Measurements from ENCODE around the gene GRIN2D.
"Not testable (repeated sequence)": the region's sequence is repeated elsewhere in the genome, so short reads cannot be mapped to it uniquely, and the experiment has no call there.

The GRIN2D gene

GRCh38 chr19:48368936-48369335 is 24.5 kb upstream of the GRIN2D start:
- no peak for TF ChIP-seq CTCF (IDR thresholded peaks at IDR 0.05; ENCODE audit: borderline replicate concordance, extremely low read depth, low read length, poor library complexity, severe bottlenecking)
- Histone ChIP-seq H2AFZ (ENCODE audit: low read depth, low read length) (no peak overlapping the region), H3K4me1 (ENCODE audit: insufficient read depth, low read length) (peaks cover 10% of the 10 kb centered on the region), H3K27me3 (ENCODE audit: insufficient read depth, low read length, poor library complexity) (no peaks in the 10 kb centered on the region), H3K36me3 (ENCODE audit: insufficient read depth, low read length) (no peaks in the 10 kb centered on the region), H3K79me2 (ENCODE audit: insufficient read depth, low read length) (no peaks in the 10 kb centered on the region), H3K9ac (ENCODE audit: low read depth, low read length) (no peak overlapping the region), H3K4me3 (ENCODE audit: low read depth in 1 of 2, low read length in 2 of 2) (no peak overlapping the region), H3K9me3 (ENCODE audit: insufficient read depth, low read length, severe bottlenecking) (no peaks in the 10 kb centered on the region), H3K4me2 (ENCODE audit: insufficient read depth, low read length) (no peak overlapping the region), H4K20me1 (ENCODE audit: insufficient read depth, low read length) (no peaks in the 10 kb centered on the region), H3K27ac (ENCODE audit: low read length) (no peak overlapping the region)
- DNase-seq (no peak), ATAC-seq (ENCODE audit: insufficient read depth, low read depth) (no peak)

GRCh38 chr19:48370955-48371354 is 22.5 kb upstream of the GRIN2D start:
- Histone ChIP-seq H3K79me2 (ENCODE audit: insufficient read depth, low read length) (no peaks in the 10 kb centered on the region), H3K4me2 (ENCODE audit: insufficient read depth, low read length) (no peak overlapping the region), H3K9ac (ENCODE audit: low read depth, low read length) (no peak overlapping the region), H4K20me1 (ENCODE audit: insufficient read depth, low read length) (no peaks in the 10 kb centered on the region), H2AFZ (ENCODE audit: low read depth, low read length) (no peak overlapping the region), H3K27me3 (ENCODE audit: insufficient read depth, low read length, poor library complexity) (no peaks in the 10 kb centered on the region), H3K9me3 (ENCODE audit: insufficient read depth, low read length, severe bottlenecking) (no peaks in the 10 kb centered on the region), H3K4me3 (ENCODE audit: low read depth in 1 of 2, low read length in 2 of 2) (no peak overlapping the region), H3K4me1 (ENCODE audit: insufficient read depth, low read length) (no peaks in the 10 kb centered on the region), H3K36me3 (ENCODE audit: insufficient read depth, low read length) (no peaks in the 10 kb centered on the region), H3K27ac (ENCODE audit: low read length) (no peak overlapping the region)
- DNase-seq (no peak), ATAC-seq (ENCODE audit: insufficient read depth, low read depth) (no peak)
- TF ChIP-seq CTCF (IDR thresholded peaks at IDR 0.05; ENCODE audit: borderline replicate concordance, extremely low read depth, low read length, poor library complexity, severe bottlenecking) (no peak), EZH2 (IDR thresholded peaks at IDR 0.05; ENCODE audit: borderline replicate concordance, low read depth, low read length, severe bottlenecking) (no peak)

- Histone ChIP-seq H3K9me3 (ENCODE audit: insufficient read depth, low read length, severe bottlenecking) (no peaks in the 10 kb centered on the region), H3K79me2 (ENCODE audit: insufficient read depth, low read length) (no peaks in the 10 kb centered on the region)
- ATAC-seq (ENCODE audit: insufficient read depth, low read depth) = no peak
Measured at GRCh38 chr19:48371367-48371766, 22.1 kb upstream of the GRIN2D start.

GRCh38 chr19:48371771-48372170 is 21.7 kb upstream of the GRIN2D start:
- not testable (repeated sequence) for H3K36me3 ChIP-seq (ENCODE audit: insufficient read depth, low read length)

More at GRCh38 chr19:48371367-48371766, 22.1 kb upstream of the GRIN2D start:
- Histone ChIP-seq H3K4me2 (ENCODE audit: insufficient read depth, low read length) (no peak overlapping the region), H2AFZ (ENCODE audit: low read depth, low read length) (no peak overlapping the region), H3K9ac (ENCODE audit: low read depth, low read length) (no peak overlapping the region), H3K4me3 (ENCODE audit: low read depth in 1 of 2, low read length in 2 of 2) (no peak overlapping the region), H3K27ac (ENCODE audit: low read length) (no peak overlapping the region), H3K4me1 (ENCODE audit: insufficient read depth, low read length) (no peaks in the 10 kb centered on the region), H3K36me3 (ENCODE audit: insufficient read depth, low read length) (no peaks in the 10 kb centered on the region), H3K27me3 (ENCODE audit: insufficient read depth, low read length, poor library complexity) (no peaks in the 10 kb centered on the region), H4K20me1 (ENCODE audit: insufficient read depth, low read length) (no peaks in the 10 kb centered on the region)
- DNase-seq = no peak
- TF ChIP-seq EZH2 (IDR thresholded peaks at IDR 0.05; ENCODE audit: borderline replicate concordance, low read depth, low read length, severe bottlenecking) (no peak), CTCF (IDR thresholded peaks at IDR 0.05; ENCODE audit: borderline replicate concordance, extremely low read depth, low read length, poor library complexity, severe bottlenecking) (no peak)

More at GRCh38 chr19:48371771-48372170, 21.7 kb upstream of the GRIN2D start:
- H4K20me1 ChIP-seq (ENCODE audit: insufficient read depth, low read length); H3K79me2 ChIP-seq (ENCODE audit: insufficient read depth, low read length); H3K27ac ChIP-seq (ENCODE audit: low read length); DNase-seq; H3K9me3 ChIP-seq (ENCODE audit: insufficient read depth, low read length, severe bottlenecking); H3K4me2 ChIP-seq (ENCODE audit: insufficient read depth, low read length); H3K4me3 ChIP-seq (ENCODE audit: low read depth in 1 of 2, low read length in 2 of 2); H3K9ac ChIP-seq (ENCODE audit: low read depth, low read length); H3K27me3 ChIP-seq (ENCODE audit: insufficient read depth, low read length, poor library complexity); H3K4me1 ChIP-seq (ENCODE audit: insufficient read depth, low read length); H2AFZ ChIP-seq (ENCODE audit: low read depth, low read length); ATAC-seq (ENCODE audit: insufficient read depth, low read depth): not testable (repeated sequence)
